GM19023 (cell line): ENCODE measurements around the gene SCT.
"Not testable (repeated sequence)": the region's sequence is repeated elsewhere in the genome, so short reads cannot be mapped to it uniquely, and the experiment has no call there.

ENCODE experiments used
- ATAC-seq: cut with Tn5 transposase; IDR thresholded peaks from one replicate; pipeline ENCODE4 v1.9.1; 2021; ENCODE audit warnings: mild to moderate bottlenecking, moderate library complexity; ENCODE audit not compliant: unreplicated experiment

SCT gene, protein sequence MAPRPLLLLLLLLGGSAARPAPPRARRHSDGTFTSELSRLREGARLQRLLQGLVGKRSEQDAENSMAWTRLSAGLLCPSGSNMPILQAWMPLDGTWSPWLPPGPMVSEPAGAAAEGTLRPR

DNA sequence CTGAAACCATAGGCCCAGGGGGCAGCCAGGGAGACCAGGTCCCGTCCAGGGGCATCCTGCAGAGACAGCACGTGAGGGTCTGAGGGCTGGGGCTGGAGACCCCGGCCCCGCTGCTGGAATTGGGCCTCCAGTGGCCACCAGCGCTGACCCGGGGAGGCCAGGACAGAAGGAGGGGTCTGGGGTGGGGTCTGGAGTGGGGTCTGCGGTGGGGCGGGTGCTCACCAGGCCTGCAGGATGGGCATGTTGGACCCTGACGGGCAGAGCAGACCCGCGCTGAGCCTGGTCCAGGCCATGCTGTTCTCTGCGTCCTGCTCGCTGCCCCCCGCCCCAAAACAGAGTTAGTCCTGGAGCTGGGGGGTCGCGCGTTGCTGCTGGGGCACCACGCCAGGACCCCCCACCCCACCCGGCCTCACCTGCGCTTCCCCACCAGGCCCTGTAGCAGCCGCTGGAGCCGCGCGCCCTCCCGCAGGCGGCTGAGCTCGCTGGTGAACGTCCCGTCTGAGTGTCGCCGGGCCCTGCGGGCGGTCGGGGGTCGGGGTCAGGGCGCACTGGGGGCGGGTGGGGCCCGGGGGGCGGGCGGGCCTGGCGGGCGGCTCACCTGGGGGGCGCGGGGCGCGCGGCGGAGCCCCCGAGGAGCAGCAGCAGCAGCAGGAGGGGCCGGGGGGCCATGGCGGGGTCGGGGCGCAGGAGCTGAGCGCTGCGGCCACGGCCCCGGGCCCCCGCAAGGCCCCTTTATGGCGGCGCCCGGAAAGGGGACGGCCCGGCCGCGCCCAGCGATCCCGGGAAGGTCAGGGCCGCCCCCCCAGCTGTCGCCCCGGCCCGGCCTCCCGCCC lies at the start of gene SCT:
SCT (minus strand) TSS at position 707 of the 833 bp plus-strand sequence; CDS start at position 669, 38 bp downstream.
- no peak for ATAC-seq

DNA sequence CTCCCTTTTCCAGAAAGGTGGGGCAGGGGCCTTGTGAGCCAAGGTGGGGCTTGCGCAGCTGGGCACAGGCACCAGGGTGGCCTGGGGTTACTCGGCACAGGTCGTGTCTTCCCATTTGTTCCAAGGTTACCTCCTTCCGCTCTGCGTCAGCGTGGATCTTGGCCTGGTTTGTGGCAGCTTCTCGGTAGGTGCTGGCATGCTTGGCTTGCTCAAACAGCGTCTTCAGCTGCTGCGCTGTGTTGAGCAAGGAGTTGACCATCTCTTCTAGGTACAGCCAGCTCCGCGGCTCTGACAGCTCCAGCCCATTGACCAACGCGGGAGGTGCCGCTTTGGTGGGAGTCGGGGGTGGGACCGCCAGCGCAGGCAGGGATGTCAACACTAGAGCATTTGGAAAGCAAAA lies 47.4 kb upstream of the SCT start:
- ATAC-seq, result no peak

DNA sequence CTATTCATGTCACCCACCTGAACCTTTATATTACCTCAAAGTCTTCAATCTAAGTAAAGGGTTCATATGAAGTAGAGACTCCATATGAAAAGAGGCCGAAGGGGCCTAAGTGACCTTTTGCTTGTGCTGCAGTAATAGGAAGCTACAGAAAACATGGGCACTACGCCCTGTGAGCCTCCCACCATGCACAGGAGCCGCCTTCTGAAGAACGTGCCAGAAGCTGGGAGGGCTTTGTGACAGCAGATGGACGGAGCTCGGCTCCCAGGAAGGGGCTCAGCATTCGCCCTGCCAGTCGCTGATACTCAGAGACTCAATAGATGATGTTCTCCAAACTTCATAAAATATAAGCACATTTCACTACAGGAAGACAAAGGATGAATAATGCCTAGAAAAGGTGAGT lies 46.9 kb upstream of the SCT start:
- no peak for ATAC-seq

DNA sequence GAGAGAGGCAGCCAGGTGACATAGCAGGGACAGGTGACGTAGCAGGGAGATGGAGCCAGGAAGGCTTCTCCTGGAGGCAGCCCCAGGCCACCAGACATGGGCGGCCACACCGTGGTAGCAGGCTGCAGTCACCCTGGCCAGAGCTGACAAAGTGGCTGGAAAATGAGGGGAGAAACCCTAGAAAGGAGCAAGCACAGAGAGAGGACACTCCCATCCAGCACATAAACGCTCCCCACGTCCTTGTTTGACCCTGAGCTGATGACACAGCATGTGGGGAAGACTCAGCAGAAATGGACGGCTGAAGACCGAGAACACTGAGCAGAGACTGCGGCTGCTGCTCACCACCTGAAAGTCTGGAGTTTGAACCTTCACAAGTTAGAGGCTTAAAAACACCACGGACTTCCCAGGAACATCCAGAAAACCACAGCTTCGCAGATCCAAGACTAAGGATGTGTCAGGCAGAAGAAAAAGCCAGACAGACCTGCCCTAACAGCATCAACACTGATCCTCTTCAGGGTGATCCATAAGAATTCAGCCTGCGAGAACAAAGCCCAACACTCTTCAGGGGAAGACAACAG lies 38.8 kb upstream of the SCT start:
- ATAC-seq, result no peak

DNA sequence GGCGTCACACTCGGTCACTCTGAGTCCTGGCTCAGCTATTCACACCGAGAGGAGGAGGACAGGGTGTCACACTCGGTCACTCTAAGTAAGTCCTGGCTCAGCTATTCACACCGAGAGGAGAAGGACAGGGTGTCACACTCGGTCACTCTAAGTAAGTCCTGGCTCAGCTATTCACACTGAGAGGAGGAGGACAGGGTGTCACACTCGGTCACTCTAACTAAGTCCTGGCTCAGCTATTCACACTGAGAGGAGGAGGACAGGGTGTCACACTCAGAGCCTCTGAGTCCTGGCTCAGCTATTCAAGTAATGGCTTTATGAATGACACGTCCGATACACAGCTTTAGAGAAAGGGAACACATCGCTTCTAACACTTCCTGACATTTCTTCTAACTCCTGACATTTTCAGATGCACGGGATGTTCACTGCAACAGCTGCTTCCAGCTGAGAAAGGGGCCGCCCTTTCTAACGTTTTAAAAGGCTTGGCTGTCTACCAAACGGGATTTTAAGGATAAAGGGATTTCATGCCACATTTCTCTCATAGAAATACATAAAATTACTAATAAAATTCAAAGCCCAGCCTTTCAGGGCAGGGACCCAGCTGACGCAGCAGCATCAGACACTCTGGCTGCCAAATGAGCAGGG lies 38.2 kb upstream of the SCT start:
- ATAC-seq, result no peak

DNA sequence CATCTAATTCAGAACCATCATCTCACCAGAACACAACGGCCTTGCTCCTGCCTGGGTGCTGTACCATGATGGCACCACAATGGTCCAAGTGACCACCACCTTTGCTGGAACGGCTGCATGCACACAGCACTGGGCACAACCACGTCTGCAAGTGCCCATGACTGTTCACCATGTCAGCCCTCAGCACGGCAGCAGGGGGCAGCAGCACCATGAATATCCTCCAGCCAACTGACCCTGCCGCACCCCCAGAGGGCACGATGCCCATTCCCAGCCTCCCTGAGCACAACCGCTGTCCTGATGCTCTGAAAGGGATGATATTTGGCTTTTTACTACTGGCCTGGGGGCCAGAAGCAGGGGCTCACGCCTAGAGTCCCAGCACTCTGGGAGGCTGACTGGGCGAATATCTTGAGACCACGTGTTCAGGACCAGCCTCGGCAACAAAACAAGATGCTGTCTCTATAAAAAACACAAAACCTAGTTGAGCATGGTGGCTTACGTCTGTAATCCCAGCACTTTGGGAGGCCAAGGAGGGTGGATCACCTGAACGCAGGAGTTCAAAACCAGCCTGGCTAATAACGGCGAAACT lies 35.8 kb upstream of the SCT start:
- ATAC-seq, result no peak

DNA sequence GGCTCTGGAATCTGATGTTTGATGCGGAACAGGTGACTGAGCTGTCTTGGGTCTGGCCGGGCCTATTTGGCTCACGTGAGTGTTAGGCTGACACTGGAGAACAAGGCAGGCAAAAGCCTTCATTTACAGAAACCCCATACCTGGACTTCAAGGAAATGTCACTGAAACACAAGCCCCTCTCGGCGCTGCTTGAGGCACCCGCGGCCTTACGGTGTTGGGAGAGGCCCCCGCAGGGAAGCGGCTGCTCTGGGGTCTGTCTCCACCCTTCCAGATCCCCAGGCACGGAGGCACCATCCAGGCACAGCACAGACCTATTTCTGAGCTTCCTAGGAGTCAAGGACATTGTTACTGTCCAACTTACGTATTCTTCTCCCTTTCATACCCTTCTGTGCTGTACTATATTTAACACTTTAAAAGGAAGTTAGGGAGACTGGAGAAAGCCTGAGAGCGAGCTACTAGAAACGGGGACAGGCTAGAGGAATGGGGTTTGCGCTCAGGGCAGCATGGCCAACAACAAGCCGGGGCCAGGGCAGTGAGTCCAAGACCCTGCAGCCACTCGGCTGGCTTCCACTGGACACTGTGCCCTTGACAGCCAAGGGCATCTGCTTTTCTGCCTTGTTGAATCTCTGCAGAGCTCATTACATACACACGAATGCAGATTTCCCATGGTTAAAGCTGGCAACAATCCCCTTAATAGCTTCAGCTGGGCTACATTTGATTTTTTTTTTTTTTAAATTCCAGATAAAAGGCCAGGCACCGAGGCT lies 33.9 kb upstream of the SCT start:
- ATAC-seq, result no peak

DNA sequence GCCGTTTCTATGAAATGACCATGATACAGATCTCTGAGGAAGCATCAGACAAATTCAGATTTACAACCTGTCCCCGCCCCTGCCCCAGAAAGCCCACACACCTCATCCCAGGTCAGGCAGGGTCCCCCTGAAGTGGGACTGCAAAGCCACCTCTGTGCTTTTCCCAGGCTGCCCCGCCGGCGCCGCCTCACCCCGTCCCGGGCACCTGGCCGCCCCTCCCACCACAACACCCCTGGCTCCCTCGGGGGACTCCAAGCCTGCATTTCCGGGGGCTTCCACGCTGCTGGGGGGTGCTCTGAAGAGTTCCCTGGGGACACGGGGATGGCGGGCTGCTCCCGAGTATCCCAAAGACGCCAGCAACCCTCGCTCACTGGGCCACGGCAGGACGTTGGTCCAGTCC lies 33.3 kb upstream of the SCT start:
- ATAC-seq, result no peak

DNA sequence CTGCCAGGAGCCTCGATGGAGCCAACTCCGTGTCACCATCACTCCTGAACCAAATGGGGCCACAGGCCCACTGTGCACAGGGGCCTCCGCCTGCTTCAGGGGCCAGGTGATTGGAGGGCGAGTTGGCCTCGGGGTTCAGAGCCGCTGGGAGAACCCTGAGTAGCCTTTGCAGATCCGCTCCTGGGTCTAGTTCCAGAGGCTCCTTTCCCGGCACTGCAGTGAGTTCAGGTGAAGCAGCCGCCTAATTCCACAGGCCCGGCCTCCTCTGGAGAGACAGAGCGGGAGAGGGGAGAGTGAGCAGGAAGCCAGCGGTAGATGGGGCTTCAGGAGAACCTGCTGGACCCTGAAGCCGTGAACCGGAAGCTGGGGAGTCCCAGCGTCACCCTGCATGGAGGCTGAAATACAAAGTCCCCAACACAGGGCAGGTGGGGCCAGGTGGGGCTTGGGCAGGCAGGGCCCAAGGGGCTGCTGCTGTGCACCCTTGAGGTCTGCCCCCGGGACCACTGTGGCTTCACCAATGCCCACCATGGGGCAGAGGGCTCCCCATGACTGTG lies 32.6 kb upstream of the SCT start:
- ATAC-seq, result no peak

DNA sequence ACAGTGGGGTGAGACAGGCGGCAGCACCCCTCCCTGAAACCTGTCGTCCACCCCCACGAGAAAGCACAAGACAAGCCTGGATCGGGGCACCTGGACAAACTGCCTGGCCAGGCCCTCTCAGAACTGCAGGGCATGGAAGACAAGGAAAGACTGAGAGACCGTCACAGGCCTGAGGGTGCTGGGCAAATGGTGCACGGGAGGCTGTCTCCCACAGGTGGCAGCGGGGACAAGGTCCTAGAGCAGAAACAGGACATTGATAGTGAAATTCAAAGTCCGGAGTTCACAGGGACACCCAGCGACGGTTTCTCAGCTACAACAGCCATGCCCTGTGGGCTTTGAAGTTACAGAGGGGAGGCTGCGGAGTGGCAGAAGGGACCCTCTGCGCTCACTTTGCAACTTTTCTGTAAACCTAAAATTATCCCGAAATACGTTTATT lies 30.7 kb upstream of the SCT start:
- no peak for ATAC-seq

DNA sequence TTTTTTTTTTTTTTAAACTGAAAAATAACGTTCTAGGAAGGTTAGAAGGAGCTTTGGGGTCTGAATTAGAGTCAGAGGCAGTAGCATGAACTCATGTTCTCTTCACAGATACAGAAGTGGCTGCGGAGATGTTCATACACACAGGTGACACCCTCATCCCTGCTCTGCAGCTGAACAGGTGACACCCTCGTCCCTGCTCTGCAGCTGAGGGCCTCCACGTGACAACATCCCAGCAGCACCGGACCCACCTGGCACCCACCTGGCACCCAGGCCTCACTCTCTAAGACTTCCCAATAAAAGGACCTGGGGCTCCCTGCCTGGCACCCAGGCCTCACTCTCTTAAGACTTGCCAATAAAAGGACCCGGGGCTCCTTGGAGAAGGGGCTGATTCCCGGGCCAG lies 29.9 kb upstream of the SCT start:
- ATAC-seq, result no peak

DNA sequence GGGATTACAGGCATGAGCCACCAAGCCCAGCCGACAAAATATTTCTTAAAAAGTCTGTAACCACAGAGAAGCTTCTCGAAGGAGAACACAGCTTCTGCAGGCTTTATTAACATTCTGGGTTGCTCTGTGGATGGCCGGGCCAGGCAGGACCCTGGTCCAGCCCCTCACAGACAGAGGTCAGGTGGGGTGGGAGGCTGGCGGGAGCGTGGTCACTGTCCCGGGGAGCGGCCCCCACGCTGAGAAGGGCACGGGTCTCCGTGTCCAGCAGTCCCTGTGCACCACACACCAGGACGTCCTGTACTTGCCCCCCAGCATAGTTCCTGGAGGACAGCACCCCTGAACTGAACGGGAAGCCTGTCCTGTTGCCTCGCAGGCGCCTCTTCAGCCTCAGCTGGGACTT lies 29.4 kb upstream of the SCT start:
- no peak for ATAC-seq

DNA sequence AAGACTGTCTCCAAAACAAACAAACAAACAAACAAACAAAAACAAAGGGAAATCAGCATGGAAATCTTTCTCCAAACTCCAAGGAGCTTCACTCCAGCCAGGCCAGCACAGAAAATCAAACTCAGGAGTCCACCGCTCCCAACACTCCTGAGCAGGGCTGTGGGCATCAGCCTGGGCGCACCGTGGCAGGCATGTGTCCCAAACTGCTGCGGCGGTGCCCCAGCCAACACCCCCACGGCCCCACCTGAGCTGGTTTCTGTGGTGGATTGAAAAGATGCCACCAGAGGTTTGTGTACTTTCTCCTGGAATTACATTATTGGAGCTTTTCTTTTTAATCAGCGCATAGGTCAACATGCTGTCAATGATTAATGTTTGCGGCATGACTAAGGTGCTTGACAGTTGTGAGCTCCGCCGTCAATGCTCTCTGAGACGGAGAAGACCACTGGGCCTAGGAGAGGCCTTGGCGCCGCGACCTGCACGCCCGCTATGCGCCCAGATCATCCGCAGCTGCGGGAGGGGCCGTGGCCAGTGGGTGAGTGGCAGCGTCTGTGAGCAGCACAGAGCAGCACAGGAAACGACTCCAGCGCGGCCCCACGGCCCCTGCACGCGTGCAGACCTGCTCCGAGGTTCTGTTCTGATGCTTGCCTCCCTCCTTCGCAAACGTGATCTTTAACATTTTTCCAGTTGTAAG lies 28.2 kb upstream of the SCT start:
- ATAC-seq, result no peak

DNA sequence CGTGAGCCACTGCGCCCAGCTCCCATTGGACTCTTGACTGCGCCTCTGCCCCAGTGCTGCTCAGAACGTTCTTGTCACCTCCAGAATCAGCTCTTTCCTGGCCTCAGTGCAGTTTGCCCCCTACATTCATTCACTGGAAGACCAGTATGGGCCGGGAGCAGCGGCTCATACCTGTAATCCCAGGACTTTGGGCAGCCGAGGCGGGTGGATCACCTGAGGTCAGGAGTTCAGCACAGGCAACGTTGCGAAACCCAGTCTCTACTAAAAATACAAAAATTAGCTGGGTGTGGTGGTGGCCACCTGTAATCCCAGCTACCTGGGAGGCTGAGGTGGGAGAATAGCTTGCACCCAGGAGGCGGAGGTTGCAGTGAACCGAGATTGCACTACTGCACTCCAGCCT lies 27.5 kb upstream of the SCT start:
- not testable (repeated sequence) for ATAC-seq

DNA sequence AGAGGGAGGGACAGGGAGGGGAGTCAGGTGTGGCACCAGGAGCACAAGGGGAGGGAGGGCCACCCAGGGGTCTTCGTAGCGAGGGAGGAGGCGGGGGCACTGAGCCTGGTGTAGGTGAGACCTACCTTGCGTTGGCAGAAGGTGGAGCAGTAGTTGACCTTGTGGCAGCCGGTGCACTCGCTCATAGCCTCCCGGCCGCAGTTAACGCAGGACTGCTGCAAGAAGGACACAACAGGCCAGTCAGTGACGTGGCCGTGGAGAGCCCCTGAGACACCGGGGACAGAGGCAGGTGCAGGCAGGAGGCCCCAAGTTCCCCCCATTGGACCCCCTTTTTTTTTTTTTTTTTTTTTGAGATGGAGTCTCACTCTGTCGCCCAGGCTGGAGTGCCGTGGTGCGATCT lies 26.9 kb upstream of the SCT start:
- no peak for ATAC-seq

DNA sequence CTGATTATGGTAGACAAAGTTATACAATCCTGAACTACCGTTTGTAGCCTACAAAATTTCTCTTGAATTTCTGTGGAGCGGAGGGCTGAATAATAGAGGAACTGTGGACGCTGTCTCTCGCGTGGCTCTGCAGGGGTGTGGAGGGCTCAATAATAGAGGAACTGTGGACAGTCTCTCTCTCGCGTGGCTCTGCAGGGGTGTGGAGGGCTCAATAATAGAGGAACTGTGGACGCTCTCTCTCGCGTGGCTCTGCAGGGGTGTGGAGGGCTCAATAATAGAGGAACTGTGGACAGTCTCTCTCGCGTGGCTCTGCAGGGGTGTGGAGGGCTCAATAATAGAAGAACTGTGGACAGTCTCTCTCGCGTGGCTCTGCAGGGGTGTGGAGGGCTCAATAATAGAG lies 26.2 kb upstream of the SCT start:
- not testable (repeated sequence) for ATAC-seq

DNA sequence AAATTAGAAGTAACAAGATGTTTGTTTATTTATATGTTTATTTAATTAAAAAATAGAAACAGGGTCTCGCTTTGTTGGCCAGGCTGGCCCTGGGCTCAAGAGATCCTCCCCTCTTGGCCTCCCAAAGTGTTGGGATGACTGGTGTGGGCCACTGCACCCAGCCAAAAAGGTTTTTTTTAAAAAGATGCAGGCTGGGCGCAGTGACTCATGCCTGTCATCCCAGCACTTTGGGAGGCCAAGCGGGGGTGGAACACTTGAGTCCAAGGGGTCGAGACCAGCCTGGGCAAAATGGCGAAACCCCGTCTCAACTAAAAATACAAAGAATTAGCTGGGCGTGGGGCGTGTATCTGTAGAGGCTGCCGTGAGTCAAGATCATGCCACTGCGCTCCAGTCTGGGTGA lies 23.5 kb upstream of the SCT start:
- no peak for ATAC-seq

DNA sequence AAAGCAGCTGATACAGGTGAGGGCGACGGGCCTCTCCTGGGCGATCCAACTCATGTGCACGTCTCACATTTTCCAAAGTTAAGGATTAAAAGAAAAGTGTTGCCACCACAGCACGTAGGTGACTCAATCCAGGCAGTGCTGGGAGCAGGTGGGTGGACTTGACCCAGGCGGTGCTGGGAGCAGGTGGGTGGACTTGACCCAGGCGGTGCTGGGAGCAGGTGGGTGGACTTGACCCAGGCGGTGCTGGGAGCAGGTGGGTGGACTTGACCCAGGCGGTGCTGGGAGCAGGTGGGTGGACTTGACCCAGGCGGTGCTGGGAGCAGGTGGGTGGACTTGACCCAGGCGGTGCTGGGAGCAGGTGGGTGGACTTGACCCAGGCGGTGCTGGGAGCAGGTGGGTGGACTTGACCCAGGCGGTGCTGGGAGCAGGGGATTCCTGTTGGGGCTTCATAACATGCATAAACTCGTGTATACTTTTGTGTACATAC lies 20.7 kb upstream of the SCT start:
- not testable (repeated sequence) for ATAC-seq

DNA sequence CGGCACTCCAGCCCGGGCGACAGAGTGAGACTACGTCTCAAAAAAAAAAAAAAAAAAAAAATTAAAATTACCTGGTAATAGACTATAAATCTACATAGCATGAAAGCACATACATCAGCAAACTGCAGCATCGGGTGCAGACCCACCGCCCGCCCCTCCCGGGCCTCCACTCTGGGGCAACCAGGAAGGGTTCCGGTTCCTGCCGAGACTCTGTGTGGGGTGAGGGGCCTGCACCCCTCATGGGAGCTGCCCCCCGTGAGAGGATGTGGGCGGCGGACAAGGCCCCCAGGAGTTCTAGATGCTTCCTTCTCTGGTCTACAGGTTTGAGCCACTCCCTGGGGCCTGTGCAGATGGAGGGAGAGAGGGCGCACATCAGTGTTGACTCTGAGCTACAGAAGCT lies 19.2 kb upstream of the SCT start:
- ATAC-seq, result no peak

DNA sequence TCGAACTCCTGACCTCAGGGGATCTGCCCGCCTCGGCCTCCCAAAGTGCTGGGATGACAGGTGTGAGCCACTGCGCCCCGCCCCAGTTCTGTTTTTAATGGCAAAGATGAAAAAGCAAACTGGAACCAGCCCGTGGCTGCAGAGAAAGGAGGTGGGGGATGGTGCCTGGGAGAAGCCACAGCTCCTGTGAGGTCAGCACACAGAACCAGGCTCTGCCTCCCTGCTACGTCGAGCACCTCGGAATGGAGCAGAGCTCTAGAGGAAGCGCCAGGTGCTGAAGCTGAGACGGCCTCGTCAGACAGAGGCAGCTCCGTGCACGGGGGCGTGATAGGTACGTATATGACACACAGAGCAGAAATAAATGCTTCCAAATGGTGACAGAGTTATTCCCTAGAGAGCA lies 18.6 kb upstream of the SCT start:
- no peak for ATAC-seq
